Uterus (tissue), 4 donors: ENCODE data around the gene LSAMP. TPM values are rescaled to one million over a fixed set of nuclear protein-coding genes. Genes with fewer than 3 reads are reported as not detected.

Source experiments
- DNase-seq, 2 donors: peaks; one replicate each; pipeline ENCODE4 v3.0.0-alpha.2; 2019 to 2020
- H3K27ac ChIP-seq, 2 donors: fragments of 200-600 bp; sonication (generic); 1 replicate in 1 of 2; 2 replicates in 1 of 2; pipeline ENCODE4 v1.5.1; 2016 to 2018
- H3K27me3 ChIP-seq, 2 donors: fragments of 200-600 bp; sonication (generic); one replicate each; pipeline ENCODE4 v1.5.1; 2018 to 2019; ENCODE audit warnings: control low read depth in 1 of 2
- H3K36me3 ChIP-seq, 2 donors: fragments of 200-600 bp; sonication (generic); one replicate each; pipeline ENCODE4 v1.5.1; 2019; ENCODE audit warnings: control low read depth in 1 of 2
- H3K4me1 ChIP-seq, 2 donors: fragments of 200-600 bp; sonication (generic); one replicate each; pipeline ENCODE4 v1.5.1; 2018 to 2019; ENCODE audit warnings: control low read depth in 1 of 2
- H3K4me3 ChIP-seq, 2 donors: fragments of 200-600 bp; sonication (generic); 1 replicate in 1 of 2; 2 replicates in 1 of 2; pipeline ENCODE4 v1.5.1; 2018 to 2019; ENCODE audit warnings: mild to moderate bottlenecking in 1 of 2
- H3K9me3 ChIP-seq, 2 donors: fragments of 200-600 bp; sonication (generic); one replicate each; pipeline ENCODE4 v1.5.1; 2019; ENCODE audit warnings: control low read depth in 1 of 2
- POLR2A ChIP-seq, 2 donors: fragments of 450-650 bp; IDR thresholded peaks; one replicate each; pipeline ENCODE4 v1.6.1; 2016; ENCODE audit warnings: antibody characterized with exemption in 2 of 2, mild to moderate bottlenecking in 1 of 2, moderate library complexity in 1 of 2
- intact Hi-C: fragments of 100-400 bp; cut with DNase I; formaldehyde crosslinking; loops from one replicate; pipeline ENCODE4 v1.15.1; 2023; ENCODE audit warnings: low total_unique reads
- total RNA-seq, 4 donors: library from RNA; depleted of rRNA in 3 of 4; stranded (reverse); fragments of >200 nt in 3 of 4; gene quantifications; one replicate each; pipeline versions ENCODE4 v1.1.0 to v1.2.4, GENCODE V29; 2014 to 2023
- TF ChIP-seq, protein P1 (sequence below), 4 experiments: fragments of 200-600 bp in 2 of 4; fragments of 450-650 bp in 2 of 4; sonication (generic) in 2 of 4; IDR thresholded peaks; one replicate each; pipeline ENCODE4 v1.5.1; 2016 to 2019; ENCODE audit warnings: antibody characterized with exemption in 4 of 4, mild to moderate bottlenecking in 2 of 4, moderate library complexity in 1 of 4
- donor health status: DM: yes; HTN: yes; CAD: no.

Gene LSAMP
- total RNA-seq, 4 donors from 2014 or later = 0.26 to 25.8 (median 1.8) TPM

DNA sequence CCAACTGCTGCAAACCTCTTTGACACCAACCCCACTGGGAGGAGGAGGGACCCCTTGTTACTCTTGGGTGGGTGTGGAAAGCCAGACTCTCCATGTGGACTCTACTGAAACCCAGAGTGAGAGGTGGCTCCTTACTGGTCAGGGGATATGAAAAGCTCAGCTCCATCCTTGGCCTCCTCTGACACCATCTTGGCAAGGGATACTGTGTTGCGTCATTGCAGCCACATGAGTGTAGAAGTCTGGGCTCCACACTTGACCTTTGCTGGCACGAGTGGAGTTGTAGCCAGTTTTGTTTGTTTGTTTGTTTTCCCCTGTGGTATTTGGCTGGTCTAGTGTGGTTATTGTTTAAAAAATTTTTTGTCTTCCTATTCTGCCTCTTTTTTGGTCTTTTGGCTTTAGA, 532.9 kb downstream of the LSAMP start:
- TF ChIP-seq, protein P1, sequence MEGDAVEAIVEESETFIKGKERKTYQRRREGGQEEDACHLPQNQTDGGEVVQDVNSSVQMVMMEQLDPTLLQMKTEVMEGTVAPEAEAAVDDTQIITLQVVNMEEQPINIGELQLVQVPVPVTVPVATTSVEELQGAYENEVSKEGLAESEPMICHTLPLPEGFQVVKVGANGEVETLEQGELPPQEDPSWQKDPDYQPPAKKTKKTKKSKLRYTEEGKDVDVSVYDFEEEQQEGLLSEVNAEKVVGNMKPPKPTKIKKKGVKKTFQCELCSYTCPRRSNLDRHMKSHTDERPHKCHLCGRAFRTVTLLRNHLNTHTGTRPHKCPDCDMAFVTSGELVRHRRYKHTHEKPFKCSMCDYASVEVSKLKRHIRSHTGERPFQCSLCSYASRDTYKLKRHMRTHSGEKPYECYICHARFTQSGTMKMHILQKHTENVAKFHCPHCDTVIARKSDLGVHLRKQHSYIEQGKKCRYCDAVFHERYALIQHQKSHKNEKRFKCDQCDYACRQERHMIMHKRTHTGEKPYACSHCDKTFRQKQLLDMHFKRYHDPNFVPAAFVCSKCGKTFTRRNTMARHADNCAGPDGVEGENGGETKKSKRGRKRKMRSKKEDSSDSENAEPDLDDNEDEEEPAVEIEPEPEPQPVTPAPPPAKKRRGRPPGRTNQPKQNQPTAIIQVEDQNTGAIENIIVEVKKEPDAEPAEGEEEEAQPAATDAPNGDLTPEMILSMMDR (IDR thresholded peaks at IDR 0.05) = no peak
- TF ChIP-seq POLR2A (IDR thresholded peaks at IDR 0.05) = no peak
- no peaks in the 10 kb centered on the region for H3K4me1 ChIP-seq
- no peaks in the 10 kb centered on the region for H3K36me3 ChIP-seq
- intact Hi-C loops = no loop called here
- DNase-seq = no peak
- no peak overlapping the region for H3K4me3 ChIP-seq
- no peak overlapping the region for H3K27ac ChIP-seq
- H3K9me3 ChIP-seq = no peaks in the 10 kb centered on the region
- H3K27me3 ChIP-seq = no peaks in the 10 kb centered on the region

DNA sequence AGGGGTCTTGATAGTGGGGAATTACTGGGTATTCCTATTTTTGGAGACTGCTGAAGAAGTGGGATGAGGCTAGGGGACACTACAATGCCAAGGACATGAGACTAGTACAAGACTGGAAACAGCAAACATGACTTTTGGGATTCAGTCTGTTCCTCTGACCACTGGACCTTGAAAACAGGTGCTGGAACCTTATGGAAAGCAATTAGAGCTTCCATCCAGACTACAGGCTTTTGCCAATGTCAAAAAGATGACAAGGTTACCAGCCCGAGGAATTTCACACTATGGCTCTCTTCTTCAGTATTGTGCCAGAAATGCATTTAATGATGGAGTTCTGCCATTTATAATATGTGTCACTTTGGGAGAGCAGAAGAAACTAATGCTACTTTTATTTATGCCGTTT, 539.4 kb downstream of the LSAMP start:
- Histone ChIP-seq H3K36me3 (no peaks in the 10 kb centered on the region), H3K9me3 (no peaks in the 10 kb centered on the region), H3K27ac (no peak overlapping the region), H3K4me1 (no peaks in the 10 kb centered on the region), H3K4me3 (no peak overlapping the region), H3K27me3 (no peaks in the 10 kb centered on the region)
- DNase-seq = no peak
- intact Hi-C loops = no loop called here
- TF ChIP-seq, protein P1 (IDR thresholded peaks at IDR 0.05) = no peak
- no peak for TF ChIP-seq POLR2A (IDR thresholded peaks at IDR 0.05)

DNA sequence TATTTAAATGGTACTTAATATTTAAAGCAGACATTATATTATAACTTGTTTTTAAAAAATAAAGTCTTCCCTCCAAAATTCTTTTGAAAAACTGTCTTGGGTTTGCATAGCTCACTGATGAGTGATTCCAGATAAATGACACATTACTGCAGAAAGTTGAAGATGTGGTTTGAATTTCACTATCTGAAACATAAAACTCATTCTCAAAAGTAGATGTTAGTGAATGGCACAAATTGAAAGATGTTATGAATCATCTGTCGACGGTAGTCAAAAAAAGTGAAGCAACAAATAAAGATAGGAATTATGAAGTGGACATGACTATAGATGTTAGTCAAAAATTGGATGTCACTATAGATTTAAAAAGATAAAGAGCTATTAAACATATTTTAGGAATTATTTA, 541.4 kb downstream of the LSAMP start:
- intact Hi-C loops = no loop called here
- Histone ChIP-seq H3K4me3 (no peak overlapping the region), H3K9me3 (no peaks in the 10 kb centered on the region), H3K36me3 (no peaks in the 10 kb centered on the region), H3K27ac (no peak overlapping the region), H3K4me1 (no peaks in the 10 kb centered on the region), H3K27me3 (no peaks in the 10 kb centered on the region)
- no peak for TF ChIP-seq POLR2A (IDR thresholded peaks at IDR 0.05)
- TF ChIP-seq, protein P1 (IDR thresholded peaks at IDR 0.05) = no peak
- DNase-seq = no peak

DNA sequence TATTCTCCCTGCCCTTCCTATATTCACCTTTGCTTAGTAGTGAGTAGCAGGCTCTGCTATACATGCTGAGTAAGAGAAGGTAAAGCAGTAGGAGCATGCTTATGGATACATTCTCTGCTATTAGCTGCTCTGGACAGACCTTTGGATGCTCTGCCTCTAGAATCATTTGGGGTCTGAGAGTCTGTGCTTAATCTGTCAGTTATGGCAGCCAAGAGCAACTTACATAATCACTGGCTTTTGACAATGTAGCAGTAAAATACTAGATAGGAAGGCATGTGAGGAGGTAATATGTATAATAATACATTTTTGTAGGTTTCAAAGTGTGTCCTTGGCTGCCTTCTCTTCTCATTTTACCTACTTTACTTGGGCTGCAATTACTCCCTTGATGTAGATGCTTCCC, 544.3 kb downstream of the LSAMP start:
- no peaks in the 10 kb centered on the region for H3K4me1 ChIP-seq
- intact Hi-C loops = no loop called here

DNA sequence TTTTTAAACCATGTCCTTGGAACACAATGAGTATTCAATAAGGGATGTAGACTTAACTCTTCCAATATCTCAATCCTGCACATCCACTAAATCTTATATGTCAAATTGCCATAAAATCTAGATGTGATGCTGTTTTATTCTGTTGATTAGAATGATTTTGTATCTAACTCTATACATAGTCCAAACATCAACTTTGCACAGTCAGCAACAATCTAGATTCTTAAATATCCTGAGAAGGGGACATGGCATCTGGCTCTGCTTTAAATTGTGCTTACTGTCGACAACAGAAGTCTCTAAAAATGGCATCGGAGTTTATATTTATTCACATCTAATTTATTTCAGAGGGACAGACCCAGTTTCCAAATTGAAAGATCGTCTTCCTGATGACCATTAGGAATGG, 545.8 kb downstream of the LSAMP start:
- no peaks in the 10 kb centered on the region for H3K9me3 ChIP-seq
- TF ChIP-seq POLR2A (IDR thresholded peaks at IDR 0.05) = no peak
- TF ChIP-seq, protein P1 (IDR thresholded peaks at IDR 0.05) = no peak
- intact Hi-C loops = no loop called here
- H3K36me3 ChIP-seq = no peaks in the 10 kb centered on the region
- DNase-seq = no peak
- no peaks in the 10 kb centered on the region for H3K27me3 ChIP-seq
- no peak overlapping the region for H3K27ac ChIP-seq
- no peaks in the 10 kb centered on the region for H3K4me1 ChIP-seq
- no peak overlapping the region for H3K4me3 ChIP-seq

More for the DNA sequence above, 544.3 kb downstream of the LSAMP start:
- Histone ChIP-seq H3K4me3 (no peak overlapping the region), H3K27ac (no peak overlapping the region), H3K27me3 (no peaks in the 10 kb centered on the region), H3K9me3 (no peaks in the 10 kb centered on the region), H3K36me3 (no peaks in the 10 kb centered on the region)
- TF ChIP-seq, protein P1 (IDR thresholded peaks at IDR 0.05) = no peak
- TF ChIP-seq POLR2A (IDR thresholded peaks at IDR 0.05) = no peak
- no peak for DNase-seq
